ENCODE data around the gene DPP9. TPM values are rescaled to one million over a fixed set of nuclear protein-coding genes. Genes with fewer than 3 reads are reported as not detected.

DPP9 gene
- total RNA-seq, 4 donors from 2014 or later = 32.0 to 50.7 (median 42.9) TPM

GRCh38 chr19:4640247-4641000, 83.2 kb downstream of the DPP9 start:
- intact Hi-C loops (cut with DNase I) = no loop called here
- WGBS, 2 donors = 71 to 78% methylated on average over 11 to 15 of the region's 17 CpGs
- Histone ChIP-seq H3K4me3 (replicated peaks in 1 of 3) (peak overlapping the region in 1 of 3 donors; percentile 45), H3K27ac (peak overlapping the region in 2 of 3 donors; percentile 0 to 61), H3K9me3 (no peaks in the 10 kb centered on the region), H3K36me3 (no peaks in the 10 kb centered on the region), H3K27me3 (no peaks in the 10 kb centered on the region), H3K4me1 (peaks cover 8 to 16% of the 10 kb centered on the region in 2 donors)
- DNase-seq = no peak
- TF ChIP-seq CTCF (IDR thresholded peaks at IDR 0.05) (no peak), POLR2A (IDR thresholded peaks at IDR 0.05) (no peak)

GRCh38 chr19:4639531-4640246, 84.0 kb downstream of the DPP9 start:
- WGBS, 2 donors = 15 to 54% methylated on average over 6 to 16 of the region's 39 CpGs
- TF ChIP-seq CTCF (IDR thresholded peaks at IDR 0.05) (no peak), POLR2A (IDR thresholded peaks at IDR 0.05) (peak in 1 of 2 donors; percentile 2)
- H3K9me3 ChIP-seq = no peaks in the 10 kb centered on the region
- H3K4me3 ChIP-seq (replicated peaks in 1 of 3) = peak overlapping the region in 1 of 3 donors; percentile 45
- intact Hi-C loops (cut with DNase I) = loop anchor here (5.0 kb wide), 2 partner anchors 62 to 82 kb away; partner anchors contain the start of gene SEMA6B
- peak in 1 of 2 donors; percentile 19 for DNase-seq
- peak overlapping the region in 2 of 3 donors; percentile 0 to 61 for H3K27ac ChIP-seq
- H3K36me3 ChIP-seq = no peaks in the 10 kb centered on the region
- no peaks in the 10 kb centered on the region for H3K27me3 ChIP-seq
- peaks cover 8 to 16% of the 10 kb centered on the region in 2 donors for H3K4me1 ChIP-seq

- intact Hi-C loops (cut with DNase I) = loop anchor here (5.0 kb wide), 2 partner anchors 62 to 82 kb away; partner anchors contain the start of gene SEMA6B
- H3K36me3 ChIP-seq = no peaks in the 10 kb centered on the region
- peak; percentile 93 to 94 for DNase-seq
- H3K4me3 ChIP-seq (replicated peaks in 1 of 3) = peak within 1 kb of the TSS in 1 of 3 donors; percentile 45
- 8 to 9% methylated on average over 25 to 27 of the region's 49 CpGs for WGBS, 2 donors
- H3K4me1 ChIP-seq = peaks cover 8 to 16% of the 10 kb centered on the region in 2 donors
- no peaks in the 10 kb centered on the region for H3K27me3 ChIP-seq
- no peak for TF ChIP-seq CTCF (IDR thresholded peaks at IDR 0.05)
- peak in 1 of 2 donors; percentile 7 for TF ChIP-seq POLR2A (IDR thresholded peaks at IDR 0.05)
- H3K9me3 ChIP-seq = no peaks in the 10 kb centered on the region
- peak within 1 kb of the TSS; percentile 8 to 68 (median 49) for H3K27ac ChIP-seq
These were observed 84.7 kb downstream of the DPP9 start, which contains the start of gene TNFAIP8L1 for GRCh38 chr19:4638828-4639530. Gene TNFAIP8L1 (plus strand): TSS chr19:4639516. CDS start chr19:4651870, 12,354 bp downstream.

- DNase-seq = peak; percentile 12 to 37
- TF ChIP-seq POLR2A (IDR thresholded peaks at IDR 0.05) = no peak
- no peak for TF ChIP-seq CTCF (IDR thresholded peaks at IDR 0.05)
- WGBS, 2 donors = 82 to 85% methylated on average over 4 to 7 of the region's 11 CpGs
- no peaks in the 10 kb centered on the region for H3K36me3 ChIP-seq
- H3K4me3 ChIP-seq (replicated peaks in 1 of 3) = no peak overlapping the region
- peaks cover 8 to 16% of the 10 kb centered on the region in 2 donors for H3K4me1 ChIP-seq
- no peaks in the 10 kb centered on the region for H3K9me3 ChIP-seq
- intact Hi-C loops (cut with DNase I) = loop anchor here (5.0 kb wide), 2 partner anchors 61 to 81 kb away; partner anchors contain the start of gene SEMA6B
- no peaks in the 10 kb centered on the region for H3K27me3 ChIP-seq
- H3K27ac ChIP-seq = peak overlapping the region; percentile 8 to 68 (median 49)
These were observed 85.3 kb downstream of the DPP9 start for GRCh38 chr19:4638317-4638716.

All from thyroid gland (tissue), 4 donors.